Measurements from ENCODE around the gene ESRRG.
"Not testable (repeated sequence)": the region's sequence is repeated elsewhere in the genome, so short reads cannot be mapped to it uniquely, and the experiment has no call there.

ESRRG gene

DNA sequence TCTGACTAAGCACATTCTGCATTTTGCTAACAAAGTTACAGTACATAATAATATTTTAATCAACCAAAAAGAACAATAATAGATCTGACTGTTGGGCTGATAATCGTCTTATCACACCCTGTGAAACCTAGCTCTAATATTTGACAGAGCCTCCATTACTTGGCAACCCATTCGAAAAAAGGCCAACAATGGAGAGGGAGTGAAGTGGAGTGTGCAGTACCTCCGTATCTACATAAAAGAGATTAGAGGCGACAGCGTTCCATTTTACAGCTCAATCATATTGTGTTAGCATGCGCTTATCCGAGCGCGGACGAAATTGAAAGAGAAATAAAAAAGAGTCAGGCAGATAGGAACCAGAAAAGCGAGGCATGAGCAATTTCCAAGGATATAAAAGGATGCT, 162.7 kb downstream of the ESRRG start:
- DNase-seq = no peak

DNA sequence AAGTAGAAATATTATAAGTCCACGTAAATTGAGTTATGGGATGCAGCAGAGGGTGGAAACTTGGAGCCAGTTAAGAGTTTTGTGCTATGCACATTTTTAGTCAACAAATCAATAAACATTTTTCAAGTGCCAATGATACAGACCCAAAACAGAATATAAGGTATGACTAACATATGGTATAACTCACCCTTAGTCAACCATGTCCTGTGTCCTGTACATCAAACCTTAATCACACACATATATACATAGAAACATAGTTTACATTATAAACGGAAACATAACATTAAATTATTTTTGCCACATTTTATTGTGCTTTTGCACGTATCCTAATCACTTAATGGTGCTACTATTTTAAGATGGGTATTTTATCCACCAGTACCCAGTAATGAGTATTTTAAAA, 163.9 kb downstream of the ESRRG start:
- DNase-seq = no peak

DNA sequence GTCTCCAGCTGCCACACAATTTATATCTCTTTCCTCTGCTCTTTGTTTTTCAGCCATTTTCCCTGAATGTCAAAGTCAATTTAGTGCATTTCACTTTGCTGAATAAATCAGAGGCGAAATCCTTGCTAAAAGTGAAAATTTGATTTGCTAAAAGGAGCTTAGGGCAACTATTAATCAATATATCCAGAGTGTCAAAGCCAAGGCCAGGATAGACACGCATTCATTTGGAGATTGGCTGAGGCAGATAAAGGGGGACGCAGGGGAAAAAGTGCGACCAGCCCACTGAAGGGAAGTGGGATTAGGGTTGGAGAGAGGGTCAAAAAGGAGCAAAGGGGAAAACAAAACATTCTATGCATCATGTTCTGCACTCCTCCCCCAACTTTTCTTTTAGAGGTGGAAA, 167.6 kb downstream of the ESRRG start:
- DNase-seq = no peak

DNA sequence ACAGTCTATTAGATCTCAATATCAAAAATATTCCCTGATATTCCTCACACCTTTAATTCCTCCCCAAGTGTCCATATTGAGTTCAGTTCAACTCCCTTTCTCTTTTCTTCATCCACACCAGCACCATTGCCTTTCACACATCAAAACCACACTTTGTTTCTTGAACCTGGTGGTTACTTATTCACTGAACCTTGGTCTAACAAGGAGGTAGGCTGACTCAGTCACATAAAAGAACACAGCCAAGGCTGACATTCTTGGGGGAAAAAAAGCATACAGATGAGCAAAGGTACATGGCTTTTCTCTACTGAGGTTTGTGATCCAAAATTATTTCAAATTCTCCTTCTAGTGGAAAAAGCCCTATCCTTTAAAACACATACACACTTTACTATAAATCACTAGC, 168.3 kb downstream of the ESRRG start:
- no peak for DNase-seq

DNA sequence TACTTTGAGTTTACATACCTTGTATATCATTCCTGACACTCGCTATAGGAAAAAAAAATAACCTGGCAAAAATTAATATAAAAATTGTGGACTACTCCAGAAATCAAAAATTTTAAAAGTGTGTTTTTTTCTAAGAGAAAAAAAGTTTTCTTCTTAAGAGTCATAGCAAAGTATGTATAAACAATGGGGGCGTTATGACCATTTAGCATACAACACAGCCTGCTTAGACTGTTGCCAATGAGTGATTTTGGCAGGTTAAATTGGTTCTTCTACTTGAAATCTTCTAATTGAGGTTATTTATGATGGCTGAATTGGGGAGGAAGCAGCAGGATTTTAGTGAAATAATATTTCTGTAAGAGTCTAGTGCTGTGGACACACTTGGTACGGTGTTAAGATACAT, 169.5 kb downstream of the ESRRG start:
- no peak for DNase-seq

DNA sequence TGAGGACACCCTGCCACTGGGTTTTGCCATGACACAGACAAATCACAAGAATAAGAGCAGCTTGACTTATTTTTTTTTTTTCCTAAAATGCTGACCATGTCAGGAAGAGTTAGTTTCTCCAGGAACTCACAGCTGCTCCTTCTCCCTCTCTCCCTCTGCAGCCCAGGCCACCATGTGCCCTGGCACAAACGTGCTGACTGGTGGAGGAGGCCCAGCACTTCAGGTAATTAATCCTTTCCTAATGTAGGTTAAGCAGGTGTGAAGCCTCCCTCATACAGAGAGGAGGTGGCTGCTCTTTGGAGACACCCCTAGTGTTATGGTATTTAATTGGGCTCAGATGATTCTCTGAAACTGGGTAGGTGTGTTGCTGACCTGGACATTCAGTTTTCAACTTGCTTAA, 170.2 kb downstream of the ESRRG start:
- DNase-seq = no peak

DNA sequence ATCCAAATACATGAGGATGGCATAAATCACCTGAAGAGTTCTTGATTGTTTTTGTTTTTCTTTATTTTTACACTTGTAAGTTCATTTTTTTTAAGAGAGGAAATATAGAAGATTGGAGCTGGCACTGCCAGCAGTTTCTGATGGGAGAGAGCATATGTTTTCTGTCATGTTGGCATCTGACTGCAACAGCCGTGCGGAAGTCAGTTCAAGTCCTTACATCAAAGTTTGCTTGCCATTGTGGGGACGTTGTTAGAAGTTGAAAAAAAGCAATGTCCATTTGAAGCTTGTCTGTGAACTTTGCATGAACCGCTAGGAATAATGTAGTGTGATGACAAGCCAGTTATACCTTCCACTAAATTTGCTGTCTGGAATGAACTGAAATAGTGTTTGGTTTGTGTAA, 173.4 kb downstream of the ESRRG start:
- no peak for DNase-seq

DNA sequence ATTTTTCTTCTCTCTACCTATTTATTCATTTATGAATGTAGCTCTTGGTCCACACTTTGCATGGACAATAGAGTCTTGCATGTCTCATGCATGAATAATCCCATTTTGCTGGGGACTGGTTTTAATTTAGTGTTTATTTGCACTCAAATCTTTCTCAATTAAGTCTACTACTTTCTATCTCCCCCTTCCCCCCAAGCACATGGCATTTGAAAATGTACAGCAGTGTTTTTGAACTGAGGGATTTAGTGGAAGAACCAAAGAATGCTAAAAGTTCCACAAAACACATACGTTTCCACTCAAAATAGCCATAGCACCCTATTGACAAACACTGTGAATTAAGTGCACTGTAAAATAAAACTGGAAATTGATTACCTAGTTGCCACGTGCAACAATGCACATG, 180.5 kb downstream of the ESRRG start:
- DNase-seq = no peak

DNA sequence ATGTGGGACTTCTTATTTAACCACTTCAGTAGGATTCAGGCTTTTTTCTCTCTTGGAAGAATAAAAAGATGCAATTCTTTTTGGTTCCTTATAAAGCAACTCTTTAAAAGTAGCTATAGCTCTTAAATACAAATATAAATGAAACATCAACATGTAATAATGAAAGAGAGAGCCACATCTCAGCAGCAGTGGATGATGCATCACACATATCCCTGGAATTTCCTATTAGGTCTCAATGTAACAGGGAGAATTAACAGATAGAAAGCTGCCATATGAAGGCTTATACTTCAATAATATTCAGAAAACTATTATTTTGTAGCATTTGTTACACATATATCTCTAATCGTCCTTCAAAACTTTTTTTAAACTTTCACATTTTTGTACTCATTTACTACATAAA, 181.0 kb downstream of the ESRRG start:
- no peak for DNase-seq

DNA sequence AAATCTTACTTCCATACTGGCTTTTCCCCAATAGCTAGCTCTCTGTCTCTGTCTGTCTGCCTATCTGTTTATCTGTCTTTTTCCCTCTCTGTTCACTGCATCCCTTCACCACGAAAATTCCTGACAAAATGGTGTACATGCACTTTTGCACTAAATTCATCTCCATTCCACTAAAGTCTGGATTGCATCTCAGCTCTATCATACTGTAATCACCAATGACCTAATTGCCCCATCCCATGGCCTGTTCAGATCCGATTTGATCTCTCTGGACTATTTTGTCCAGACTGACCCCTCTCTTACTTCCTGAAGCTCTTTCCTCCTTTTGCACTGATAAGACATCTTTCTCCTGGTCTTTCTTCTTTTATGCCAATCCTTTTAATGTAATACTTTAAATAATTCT, 187.5 kb downstream of the ESRRG start:
- no peak for DNase-seq

DNA sequence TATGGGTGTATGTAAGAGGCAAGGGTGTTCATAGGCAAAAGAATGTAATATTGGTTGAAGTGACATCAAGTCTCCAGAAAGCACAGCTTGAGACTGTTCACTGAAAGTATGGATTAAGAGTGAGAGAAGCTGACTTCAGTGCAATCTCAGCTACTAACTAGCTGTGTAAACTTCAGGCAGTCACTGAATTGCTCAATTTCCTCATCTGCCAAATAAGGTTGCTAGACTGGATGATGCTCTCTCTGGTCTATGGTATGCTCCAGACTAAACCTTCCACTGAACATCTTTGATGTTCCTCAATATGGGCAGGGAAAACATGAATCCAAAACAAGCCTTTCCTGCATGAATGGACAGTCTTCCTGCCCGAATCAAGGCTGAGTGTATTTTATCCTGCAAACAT, 188.2 kb downstream of the ESRRG start:
- no peak for DNase-seq

DNA sequence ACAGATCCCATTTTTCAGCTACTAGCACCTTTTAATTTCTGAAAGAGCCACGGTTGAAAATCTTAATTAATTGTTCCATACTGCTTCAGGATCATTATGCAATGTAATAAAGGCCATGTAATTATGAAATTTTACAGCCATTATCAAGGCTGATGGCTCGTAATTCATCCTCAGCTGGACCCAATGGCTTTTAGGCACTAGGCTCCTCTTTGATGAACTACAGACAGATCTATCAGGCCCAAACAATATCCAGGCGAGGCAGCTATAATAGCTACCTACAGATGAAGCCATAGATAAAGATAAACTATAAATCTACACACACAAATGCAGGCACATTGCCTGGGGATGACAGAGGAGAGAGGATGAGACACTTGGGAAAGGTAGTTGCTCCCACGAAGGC, 189.5 kb downstream of the ESRRG start:
- no peak for DNase-seq

DNA sequence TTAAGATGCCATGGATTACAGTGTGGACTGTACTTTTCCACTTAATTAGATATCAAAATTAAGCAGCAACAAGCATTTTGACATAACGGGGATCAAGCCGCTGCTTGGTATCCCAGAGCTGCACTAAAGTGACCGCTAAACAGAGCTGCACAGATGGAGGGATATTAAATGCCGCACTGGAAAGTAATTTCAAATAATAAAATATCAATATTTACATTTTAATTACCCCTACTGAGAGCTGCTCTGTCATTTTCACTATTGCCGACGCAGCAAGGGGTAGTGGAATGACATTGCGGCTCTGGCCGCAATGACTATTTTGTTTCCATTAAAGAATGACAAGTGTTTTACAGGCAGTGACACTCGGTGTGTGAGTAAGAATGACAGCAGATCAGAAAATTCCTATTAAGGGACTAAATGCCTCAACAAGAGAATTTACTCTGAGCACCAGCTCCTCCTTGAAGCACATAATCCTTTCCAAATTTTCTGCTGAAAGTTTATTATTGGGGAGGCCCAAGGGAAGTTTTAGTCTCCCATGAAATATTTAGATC, 190.9 kb downstream of the ESRRG start:
- no peak for DNase-seq

DNA sequence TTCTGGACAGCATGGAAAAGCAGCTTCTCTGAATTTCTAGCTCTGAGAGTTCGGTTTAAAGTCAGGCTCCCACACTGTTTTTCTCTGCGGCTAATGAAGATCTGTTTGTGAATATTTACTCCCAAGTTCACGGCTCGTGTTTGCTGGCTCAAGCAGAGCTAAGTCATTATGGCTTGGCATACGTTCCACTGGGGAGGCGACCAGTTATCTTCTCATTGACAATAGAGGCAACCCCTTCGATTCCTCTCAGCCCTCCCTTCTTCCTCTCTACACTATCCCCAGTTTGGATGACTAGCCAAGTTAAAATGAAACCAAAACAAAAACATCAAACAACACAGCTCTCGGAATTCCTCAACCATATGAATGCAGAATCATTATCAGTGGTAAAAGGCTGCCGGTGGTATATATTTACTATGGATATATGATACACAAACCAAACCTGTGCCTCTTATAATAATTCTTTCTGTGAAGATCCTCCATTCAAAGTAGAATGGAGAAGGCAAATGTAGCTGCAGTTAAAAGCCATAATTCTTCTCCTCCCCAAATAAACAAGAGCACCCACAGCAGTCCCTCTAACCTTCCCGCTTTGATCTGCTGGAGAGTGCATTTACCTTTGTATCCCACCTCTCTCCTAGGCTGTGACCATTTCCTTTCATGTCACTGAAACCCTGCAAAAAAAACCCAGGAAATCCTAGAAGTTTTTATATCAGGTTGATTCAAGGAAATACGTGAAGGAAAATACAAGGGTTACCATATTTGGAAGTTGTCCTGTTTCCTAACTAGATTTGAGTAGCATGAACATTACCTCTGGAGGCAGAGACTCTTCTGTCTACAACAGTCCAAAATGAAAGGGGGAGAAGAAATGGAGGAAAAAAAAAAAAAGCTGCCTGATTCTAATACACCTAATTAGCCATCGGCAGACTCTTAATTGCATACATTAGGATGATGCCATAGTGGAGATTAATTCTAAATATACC, 191.7 kb downstream of the ESRRG start:
- DNase-seq = no peak

DNA sequence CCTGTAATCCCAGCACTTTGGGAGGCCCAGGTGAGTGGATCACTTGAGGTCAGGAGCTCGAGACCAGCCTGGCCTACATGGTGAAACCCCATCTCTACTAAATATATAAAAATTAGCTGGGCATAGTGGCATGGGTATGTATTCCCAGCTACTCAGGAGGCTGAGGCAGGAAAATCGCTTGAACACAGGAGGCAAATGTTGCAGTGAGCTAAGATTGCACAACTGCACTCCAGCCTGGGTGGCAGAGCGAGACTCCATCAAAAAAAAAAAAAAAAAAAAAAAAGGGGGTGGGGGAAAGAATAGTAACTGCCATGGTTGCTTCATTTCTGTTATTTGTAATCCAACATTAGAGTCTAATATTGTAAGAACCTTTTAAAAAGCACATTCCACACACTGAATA, 193.4 kb downstream of the ESRRG start:
- DNase-seq = not testable (repeated sequence)

DNA sequence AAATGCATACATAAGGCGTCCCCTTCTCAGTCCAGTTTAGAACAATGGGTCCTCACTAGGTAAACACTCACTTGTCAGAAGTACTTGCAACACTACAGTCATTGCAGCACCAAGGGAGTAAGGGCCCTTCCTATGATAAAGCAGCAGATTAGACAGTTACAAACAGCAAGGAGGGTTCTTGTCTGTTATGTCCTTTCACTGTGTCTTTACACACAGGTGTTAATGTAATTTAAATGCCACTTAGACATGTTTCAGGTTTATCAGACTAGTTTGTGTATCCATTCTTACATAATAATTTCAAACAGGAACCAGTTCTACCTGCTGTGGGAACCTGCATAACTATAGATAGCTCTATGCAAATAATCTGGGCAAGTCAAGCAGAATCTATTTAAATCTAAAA, 194.4 kb downstream of the ESRRG start:
- DNase-seq = no peak

DNA sequence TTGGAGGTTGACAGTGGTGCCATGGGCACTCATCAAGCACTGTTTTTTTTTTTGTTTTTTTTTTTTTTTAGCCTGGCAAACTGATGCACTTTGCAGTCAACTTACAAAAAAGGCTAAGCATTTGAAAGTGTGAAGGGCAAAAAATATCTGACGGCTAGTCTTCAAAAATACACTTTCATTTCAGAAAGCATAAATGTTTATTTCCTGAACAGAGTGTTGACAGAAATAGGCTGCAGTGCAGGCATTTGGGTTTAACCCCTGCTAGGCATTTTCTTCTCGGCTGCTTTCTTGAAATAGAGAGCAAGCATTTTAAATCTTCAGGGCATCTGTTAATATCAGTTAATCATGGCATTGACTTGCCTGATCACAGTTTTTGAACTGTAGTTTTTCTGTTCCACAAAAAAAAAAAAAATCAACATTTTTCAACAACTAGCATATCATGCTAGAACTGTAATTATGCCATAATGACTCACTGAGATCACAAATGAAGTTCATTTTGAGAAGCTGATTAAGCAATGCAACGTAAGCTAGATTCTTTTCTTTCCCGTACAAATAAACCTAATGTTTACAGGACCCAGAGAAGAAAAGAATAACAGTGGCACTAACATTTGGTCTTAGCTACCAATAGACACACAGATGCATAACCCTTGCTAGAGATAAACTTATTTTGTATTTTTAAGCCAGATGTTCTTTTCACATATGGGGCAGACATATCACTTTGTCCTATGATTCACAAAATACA, 199.6 kb downstream of the ESRRG start:
- DNase-seq = no peak

DNA sequence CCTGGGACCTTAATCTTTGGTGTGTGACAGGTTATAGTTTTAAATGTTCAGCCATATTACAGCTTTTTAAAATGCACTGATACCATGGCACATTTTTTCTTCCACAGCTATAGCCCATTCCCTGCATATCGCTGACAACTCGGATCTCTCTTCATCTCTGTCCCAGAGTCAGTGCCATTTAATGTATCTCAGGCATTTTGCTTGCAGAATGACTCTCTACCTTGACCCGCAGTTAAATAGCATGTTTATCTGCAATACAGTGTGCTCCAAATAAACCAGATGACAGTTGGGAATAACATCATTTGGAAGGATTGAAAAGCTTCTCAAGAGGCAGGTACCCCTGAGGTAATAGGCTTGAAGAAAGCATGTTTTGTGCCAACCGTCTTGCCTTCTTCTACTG, 200.2 kb downstream of the ESRRG start:
- DNase-seq = no peak

DNA sequence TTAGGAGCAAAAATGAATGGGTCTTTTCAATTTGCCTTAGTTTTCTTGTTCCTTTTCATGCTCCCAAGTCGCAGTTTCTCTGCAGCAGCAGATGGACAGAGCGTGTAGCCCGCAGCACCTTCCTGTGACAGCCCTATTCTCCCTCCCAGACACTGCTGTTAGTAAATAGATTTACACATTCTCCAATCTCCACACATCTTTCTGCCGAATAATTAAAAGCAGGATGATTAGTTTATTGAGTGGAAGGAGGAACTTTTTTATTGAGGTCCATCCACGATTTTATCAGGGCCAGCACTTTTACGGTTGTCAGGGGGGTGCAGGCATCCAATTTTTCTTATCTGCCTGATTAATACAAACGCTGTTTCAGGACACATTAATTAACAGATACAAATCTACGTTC, 201.8 kb downstream of the ESRRG start:
- no peak for DNase-seq

DNA sequence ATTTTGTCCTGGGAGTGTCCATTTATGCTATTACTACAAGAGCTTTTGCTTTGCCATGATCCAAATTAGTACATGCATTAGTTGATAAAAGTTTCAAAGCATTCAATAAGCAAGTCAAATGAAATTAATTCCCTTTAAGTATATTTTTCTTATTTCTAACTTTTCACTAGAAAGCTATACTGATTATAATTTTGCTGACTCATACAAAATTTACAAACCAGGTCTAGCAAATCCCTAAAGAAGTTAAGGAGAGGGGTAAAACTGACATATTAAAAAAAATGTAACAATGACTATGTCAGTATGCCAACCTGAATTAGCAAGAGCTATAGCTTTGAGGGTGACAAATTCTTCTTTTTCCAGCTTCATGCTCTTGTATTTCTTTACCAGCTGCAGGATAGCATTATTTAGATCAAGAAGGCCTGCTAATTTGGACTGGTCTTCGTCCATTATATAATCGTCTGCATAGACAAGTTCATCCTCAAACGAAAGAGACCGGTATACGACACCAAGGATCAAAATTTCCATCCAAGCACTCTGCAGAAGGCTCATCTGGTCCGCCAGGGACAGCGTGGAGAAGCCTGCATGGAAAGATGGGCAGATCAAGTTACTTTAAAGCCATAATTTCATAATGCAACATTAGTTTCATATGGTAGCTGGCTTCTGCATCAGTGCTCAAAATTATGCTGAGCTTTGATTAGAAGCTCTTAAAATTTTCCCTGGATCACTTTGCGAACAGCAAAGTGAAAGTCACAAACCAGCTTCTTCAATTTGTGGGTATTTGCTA, 204.2 kb downstream of the ESRRG start:
- DNase-seq = no peak

DNA sequence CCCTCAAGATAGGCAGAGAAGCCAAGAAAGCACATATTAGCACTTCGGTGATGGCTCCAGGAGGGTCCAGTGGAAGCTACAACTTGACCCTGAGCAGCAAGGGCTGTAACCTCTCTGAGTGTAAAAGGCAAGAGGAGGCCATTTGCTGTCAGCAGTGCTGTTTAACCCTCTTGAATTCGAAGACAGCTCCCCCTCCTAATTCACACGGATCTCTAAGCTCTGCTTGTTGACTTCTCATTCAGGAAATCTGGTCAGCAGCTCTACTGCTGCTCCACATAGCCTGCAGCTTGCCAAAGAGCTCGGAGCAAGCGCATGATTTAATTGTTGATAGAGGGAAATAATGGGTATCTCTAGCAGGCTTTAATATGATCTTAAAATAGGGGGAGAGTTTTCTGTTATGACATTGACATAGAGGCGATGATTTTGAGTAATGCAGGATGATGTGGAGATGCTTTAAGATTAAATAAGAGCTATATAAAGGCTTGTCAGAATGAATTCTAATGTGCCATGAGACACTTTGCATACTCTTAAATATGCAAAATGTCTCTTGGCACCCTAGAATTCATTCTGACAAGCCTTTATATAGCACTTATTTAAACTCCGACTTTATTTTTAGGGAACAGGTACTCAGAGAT, 220.6 kb downstream of the ESRRG start:
- DNase-seq = no peak

DNA sequence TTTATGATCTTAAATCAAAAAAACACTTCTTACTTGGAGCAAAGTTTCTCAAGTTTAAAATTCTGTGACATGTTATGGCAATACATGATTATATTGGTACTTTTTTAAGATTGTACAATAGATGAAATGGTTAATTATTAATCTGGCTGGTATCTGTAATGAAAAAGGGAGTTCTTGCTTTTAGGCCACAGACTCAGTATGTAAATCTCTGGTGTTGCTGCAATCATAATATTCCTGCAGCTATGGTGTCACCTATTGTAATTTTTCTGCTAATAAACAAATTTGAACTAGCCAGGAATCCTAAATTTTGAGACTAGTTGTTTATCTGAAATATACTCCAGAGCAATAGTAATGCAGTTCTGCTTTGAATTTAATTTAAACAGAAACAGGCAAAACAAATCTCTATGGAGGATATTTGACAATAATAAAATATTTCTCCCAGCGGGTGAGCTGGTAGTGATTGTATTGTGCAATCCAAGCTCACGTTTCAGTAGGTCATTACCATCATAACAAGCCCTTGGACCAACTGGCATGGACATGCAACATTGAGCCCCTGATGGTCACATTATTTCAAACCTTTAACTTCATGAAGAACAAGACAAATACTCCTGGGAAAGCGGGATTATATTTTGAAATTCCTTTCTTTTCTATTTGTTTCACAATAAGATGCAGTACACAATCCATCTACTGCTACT, 222.8 kb downstream of the ESRRG start:
- no peak for DNase-seq

Measured in NK-92 treated with Interleukin-12 subunit alpha and Interleukin-12 subunit beta, amount 100 ng/mL, for 24 hours (cell line).